Lung (tissue), 12 donors: ENCODE measurements around the gene TC2N. TPM values are rescaled to one million over a fixed set of nuclear protein-coding genes. Genes with fewer than 3 reads are reported as not detected.
A peak's percentile ranks its signal among the peaks of the same experiment; 100 is the strongest.

Experiments
- ATAC-seq: fragments of 200-7000 bp; cut with Tn5 transposase; one replicate; pipeline ENCODE4 v1.9.1; 2020; ENCODE audit warnings: moderate number of reproducible peaks; ENCODE audit not compliant: insufficient read depth, low FRiP score
- DNase-seq, 3 donors: peaks; one replicate each; pipeline ENCODE4 v3.0.0-alpha.2; 2013 to 2017
- H3K27ac ChIP-seq, 2 donors: one replicate each; pipeline ENCODE4 v1.5.1; 2013; ENCODE audit warnings: mild to moderate bottlenecking in 2 of 2, moderate library complexity in 2 of 2, control low read depth in 1 of 2, inconsistent platforms in 1 of 2, low read depth in 1 of 2, low read length in 1 of 2
- H3K27me3 ChIP-seq, 3 donors: one replicate each; pipeline ENCODE4 v1.5.1; 2013; ENCODE audit warnings: low read length in 2 of 3; ENCODE audit not compliant: control insufficient read depth in 3 of 3, insufficient read depth in 3 of 3
- H3K36me3 ChIP-seq, 4 donors: one replicate each; pipeline ENCODE4 v1.5.1; 2013; ENCODE audit warnings: low read length in 4 of 4, mild to moderate bottlenecking in 1 of 4, moderate library complexity in 1 of 4; ENCODE audit not compliant: control insufficient read depth in 4 of 4, insufficient read depth in 4 of 4
- H3K4me1 ChIP-seq, 5 donors: one replicate each; pipeline ENCODE4 v1.5.1; 2013; ENCODE audit warnings: low read length in 5 of 5, mild to moderate bottlenecking in 2 of 5, moderate library complexity in 1 of 5; ENCODE audit not compliant: control insufficient read depth in 5 of 5, insufficient read depth in 5 of 5
- H3K4me3 ChIP-seq: one replicate; pipeline ENCODE4 v1.5.1; 2013; ENCODE audit warnings: mild to moderate bottlenecking, control low read depth, moderate library complexity
- H3K9ac ChIP-seq, 2 donors: one replicate each; pipeline ENCODE4 v1.5.1; 2013; ENCODE audit warnings: low read length in 2 of 2, control low read depth in 1 of 2; ENCODE audit not compliant: insufficient read depth in 1 of 2
- H3K9me3 ChIP-seq, 4 donors: one replicate each; pipeline ENCODE4 v1.5.1; 2013; ENCODE audit warnings: low read length in 3 of 4, mild to moderate bottlenecking in 1 of 4, moderate library complexity in 1 of 4; ENCODE audit not compliant: control insufficient read depth in 4 of 4, insufficient read depth in 3 of 4
- CTCF ChIP-seq: IDR thresholded peaks from 2 replicates; pipeline ENCODE4 v1.5.1; 2012; ENCODE audit warnings: mild to moderate bottlenecking; ENCODE audit errors: control extremely low read depth, extremely low read depth
- WGBS, 2 donors: extraction: QIAGEN DNeasy Blood & Tissue Kit; methylation state at CpG; one replicate each; pipeline ENCODE4 v1.1.7; 2013; 5-methylcytosine and 5-hydroxymethylcytosine counted together
- polyA plus RNA-seq, 2 donors: library from polyadenylated mRNA; stranded (reverse); fragments of 200-250 nt; gene quantifications; one replicate each; pipeline ENCODE4 v1.2.1, GENCODE V29; 2013
- total RNA-seq, 2 donors: library from RNA; depleted of rRNA in 1 of 2; stranded (reverse); fragments of >200 nt in 1 of 2; gene quantifications; one replicate each; pipeline ENCODE4 v1.2.1, GENCODE V29; 2014 to 2021
- donor health status: control.
- donor health status: control.
- donor health status: Bipolar disorder and iron deficiency.
- donor health status: healthy.
- donor health status: DM: yes; HTN: yes; CAD: no.

The TC2N gene
- total and polyA plus RNA-seq, 4 donors = 20.4 to 128 (median 43.9) TPM

GRCh38 chr14:91882776-91883175 lies 15.4 kb upstream of the TC2N start:
- 79 to 82% methylated on average over 4 of the region's 4 CpGs for WGBS, 2 donors
- Histone ChIP-seq H3K27me3 (no peaks in the 10 kb centered on the region), H3K4me1 (peaks cover 0 to 4% (median 0%) of the 10 kb centered on the region in 5 donors), H3K27ac (peak overlapping the region in 1 of 2 donors; percentile 24), H3K9me3 (no peaks in the 10 kb centered on the region), H3K36me3 (peaks cover 0 to 20% (median 2%) of the 10 kb centered on the region in 4 donors), H3K9ac (no peak overlapping the region), H3K4me3 (no peak overlapping the region)
- DNase-seq (no peak), ATAC-seq (no peak)
- no peak for TF ChIP-seq CTCF

- Histone ChIP-seq H3K4me3 (no peak overlapping the region), H3K4me1 (peaks cover 0 to 4% (median 0%) of the 10 kb centered on the region in 5 donors), H3K36me3 (peaks cover 0 to 20% (median 3%) of the 10 kb centered on the region in 4 donors), H3K27me3 (no peaks in the 10 kb centered on the region), H3K27ac (no peak overlapping the region), H3K9ac (no peak overlapping the region), H3K9me3 (no peaks in the 10 kb centered on the region)
- no peak for ATAC-seq
- 83 to 88% methylated on average over 5 of the region's 5 CpGs for WGBS, 2 donors
- no peak for DNase-seq
- no peak for TF ChIP-seq CTCF
Measured at GRCh38 chr14:91882369-91882768, 15.0 kb upstream of the TC2N start.

- Histone ChIP-seq H3K4me3 (no peak overlapping the region), H3K9me3 (no peaks in the 10 kb centered on the region), H3K27ac (no peak overlapping the region), H3K36me3 (peaks cover 0 to 25% (median 4%) of the 10 kb centered on the region in 4 donors), H3K27me3 (no peaks in the 10 kb centered on the region), H3K4me1 (peaks cover 0 to 4% (median 0%) of the 10 kb centered on the region in 5 donors), H3K9ac (no peak overlapping the region)
- WGBS, 2 donors = 76% methylated on average over 6 of the region's 6 CpGs
- no peak for TF ChIP-seq CTCF
- DNase-seq (no peak), ATAC-seq (no peak)
Measured at GRCh38 chr14:91879196-91879595, 11.9 kb upstream of the TC2N start.

- ATAC-seq = no peak
- Histone ChIP-seq H3K9ac (no peak overlapping the region), H3K4me3 (no peak overlapping the region), H3K4me1 (peaks cover 0 to 8% (median 0%) of the 10 kb centered on the region in 5 donors), H3K36me3 (peaks cover 0 to 25% (median 4%) of the 10 kb centered on the region in 4 donors), H3K27me3 (no peaks in the 10 kb centered on the region), H3K9me3 (no peaks in the 10 kb centered on the region), H3K27ac (no peak overlapping the region)
- WGBS, 2 donors = 96 to 100% methylated on average over 5 of the region's 5 CpGs
- no peak for TF ChIP-seq CTCF
- no peak for DNase-seq
Measured at GRCh38 chr14:91878274-91878673, 10.9 kb upstream of the TC2N start.
